ENCODE results near the gene ZNF569. TPM values are rescaled to one million over a fixed set of nuclear protein-coding genes. Genes with fewer than 3 reads are reported as not detected.
"Not testable (repeated sequence)": the region's sequence is repeated elsewhere in the genome, so short reads cannot be mapped to it uniquely, and the experiment has no call there.

ZNF569 gene
- total RNA-seq, 1 donor from 2014 or later, result 3.7 TPM

DNA sequence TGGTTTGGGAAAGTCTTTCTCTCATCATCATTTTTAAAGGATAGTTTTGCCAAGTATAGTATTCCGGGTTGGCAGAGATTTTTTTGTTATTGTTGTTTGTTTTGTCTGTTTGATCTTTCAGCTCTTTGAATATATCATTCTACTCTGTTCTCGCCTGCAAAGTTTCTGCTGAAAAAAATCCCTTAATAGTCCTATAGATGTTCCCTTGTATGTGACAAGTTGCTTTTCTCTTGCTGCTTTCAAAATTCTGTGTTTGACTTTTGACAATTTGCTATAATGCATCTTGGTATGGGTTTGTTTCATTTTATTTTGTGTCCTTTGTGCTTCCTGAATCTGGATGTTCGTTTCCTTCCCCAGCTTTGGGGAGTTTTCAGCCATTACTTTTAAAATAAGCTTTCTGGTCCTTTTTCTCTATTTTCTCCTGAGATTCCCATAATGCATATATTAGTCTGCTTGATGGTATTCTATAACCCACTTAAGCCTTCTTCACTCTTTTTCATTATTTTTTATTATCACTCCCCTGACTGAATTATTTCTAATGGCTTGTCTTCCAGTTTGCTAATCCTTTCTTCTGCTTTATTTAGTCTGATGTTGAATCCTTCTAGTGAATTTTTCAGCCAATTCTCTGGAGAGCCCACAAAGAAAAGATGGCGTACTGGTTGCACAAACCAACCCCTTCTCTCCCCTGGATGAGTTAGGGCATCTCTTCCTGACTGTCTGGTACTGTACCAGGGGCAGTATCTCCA, 14.6 kb downstream of the ZNF569 start:
- Histone ChIP-seq H3K4me3 (no peak overlapping the region), H3K27ac (no peak overlapping the region), H3K36me3 (peaks cover 0 to 52% of the 10 kb centered on the region in 2 donors), H3K4me1 (no peaks in the 10 kb centered on the region), H3K9me3 (peaks cover 80% of the 10 kb centered on the region), H3K27me3 (no peaks in the 10 kb centered on the region)
- TF ChIP-seq POLR2A (IDR thresholded peaks at IDR 0.05), result no peak
- no peak for TF ChIP-seq POLR2AphosphoS5 (IDR thresholded peaks at IDR 0.05; ENCODE audit: insufficient read depth in 1 of 2, low read depth in 1 of 2)
- TF ChIP-seq CTCF (IDR thresholded peaks at IDR 0.05), result no peak
- intact Hi-C loops (cut with DNase I), result no loop called here
- no peak for DNase-seq (ENCODE audit: extremely low spot score in 2 of 2)

DNA sequence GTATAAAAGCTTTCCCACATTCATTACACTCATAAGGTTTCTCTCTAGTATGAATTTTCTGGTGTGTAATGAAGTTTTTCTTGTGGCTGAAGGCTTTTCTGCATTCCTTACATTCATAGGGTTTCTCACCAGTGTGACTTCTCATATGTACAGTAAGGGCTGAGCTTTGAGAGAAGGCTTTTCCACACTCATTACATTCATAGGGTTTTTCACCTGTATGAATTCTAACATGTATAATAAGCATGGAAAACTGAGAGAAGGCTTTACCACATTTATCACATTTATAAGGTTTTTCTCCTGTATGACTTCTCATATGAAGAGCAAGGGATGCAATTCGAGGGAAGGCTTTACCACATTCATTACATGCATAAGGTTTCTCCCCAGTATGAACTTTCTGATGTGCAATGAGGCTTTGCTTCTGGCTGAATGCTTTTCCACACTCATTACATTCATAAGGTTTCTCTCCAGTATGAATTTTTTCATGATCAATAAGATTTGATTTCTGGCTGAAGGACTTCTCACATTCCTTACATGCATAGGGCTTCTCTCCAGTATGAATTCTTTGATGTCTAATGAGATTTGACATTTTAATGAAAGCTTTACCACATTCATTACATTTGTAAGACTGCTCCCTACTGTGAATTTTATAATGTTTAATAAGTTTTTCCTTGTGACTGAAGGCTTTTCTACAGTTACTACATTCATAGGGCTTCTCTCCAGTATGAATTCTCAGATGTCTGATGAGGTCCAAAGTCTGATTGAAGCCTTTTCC, 53.7 kb downstream of the ZNF569 start:
- no peak for DNase-seq (ENCODE audit: extremely low spot score in 2 of 2)
- no peaks in the 10 kb centered on the region for H3K27me3 ChIP-seq
- H3K4me1 ChIP-seq, result no peaks in the 10 kb centered on the region
- H3K36me3 ChIP-seq, result peaks cover 0 to 58% of the 10 kb centered on the region in 2 donors
- H3K27ac ChIP-seq, result no peak overlapping the region
- TF ChIP-seq CTCF (IDR thresholded peaks at IDR 0.05) (no peak), POLR2AphosphoS5 (IDR thresholded peaks at IDR 0.05; ENCODE audit: insufficient read depth in 1 of 2, low read depth in 1 of 2) (no peak), POLR2A (IDR thresholded peaks at IDR 0.05) (no peak)
- peaks cover 84% of the 10 kb centered on the region for H3K9me3 ChIP-seq
- intact Hi-C loops (cut with DNase I), result no loop called here
- no peak overlapping the region for H3K4me3 ChIP-seq

DNA sequence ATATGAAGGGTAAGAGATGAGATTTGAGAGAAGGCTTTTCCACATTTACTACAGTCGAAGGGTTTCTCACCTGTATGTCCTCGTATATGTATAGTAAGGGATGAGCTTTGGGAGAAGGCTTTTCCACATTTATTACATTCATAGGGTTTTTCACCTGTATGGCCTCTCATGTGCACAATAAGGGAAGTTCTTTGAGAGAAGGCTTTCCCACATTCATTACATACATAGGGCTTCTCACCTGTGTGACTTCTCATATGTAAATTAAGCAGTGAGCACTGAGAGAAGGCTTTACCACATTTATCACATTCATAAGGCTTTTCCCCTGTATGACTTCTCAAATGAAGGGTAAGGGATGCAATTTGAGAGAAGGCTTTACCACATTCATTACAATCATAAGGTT, 54.5 kb downstream of the ZNF569 start:
- Histone ChIP-seq H3K27ac (no peak overlapping the region), H3K27me3 (no peaks in the 10 kb centered on the region), H3K4me1 (no peaks in the 10 kb centered on the region), H3K36me3 (peaks cover 0 to 53% of the 10 kb centered on the region in 2 donors), H3K4me3 (no peak overlapping the region), H3K9me3 (peaks cover 80% of the 10 kb centered on the region)
- intact Hi-C loops (cut with DNase I), result no loop called here
- DNase-seq (ENCODE audit: extremely low spot score in 2 of 2), result no peak
- TF ChIP-seq CTCF (IDR thresholded peaks at IDR 0.05) (no peak), POLR2AphosphoS5 (IDR thresholded peaks at IDR 0.05; ENCODE audit: insufficient read depth in 1 of 2, low read depth in 1 of 2) (no peak), POLR2A (IDR thresholded peaks at IDR 0.05) (no peak)

DNA sequence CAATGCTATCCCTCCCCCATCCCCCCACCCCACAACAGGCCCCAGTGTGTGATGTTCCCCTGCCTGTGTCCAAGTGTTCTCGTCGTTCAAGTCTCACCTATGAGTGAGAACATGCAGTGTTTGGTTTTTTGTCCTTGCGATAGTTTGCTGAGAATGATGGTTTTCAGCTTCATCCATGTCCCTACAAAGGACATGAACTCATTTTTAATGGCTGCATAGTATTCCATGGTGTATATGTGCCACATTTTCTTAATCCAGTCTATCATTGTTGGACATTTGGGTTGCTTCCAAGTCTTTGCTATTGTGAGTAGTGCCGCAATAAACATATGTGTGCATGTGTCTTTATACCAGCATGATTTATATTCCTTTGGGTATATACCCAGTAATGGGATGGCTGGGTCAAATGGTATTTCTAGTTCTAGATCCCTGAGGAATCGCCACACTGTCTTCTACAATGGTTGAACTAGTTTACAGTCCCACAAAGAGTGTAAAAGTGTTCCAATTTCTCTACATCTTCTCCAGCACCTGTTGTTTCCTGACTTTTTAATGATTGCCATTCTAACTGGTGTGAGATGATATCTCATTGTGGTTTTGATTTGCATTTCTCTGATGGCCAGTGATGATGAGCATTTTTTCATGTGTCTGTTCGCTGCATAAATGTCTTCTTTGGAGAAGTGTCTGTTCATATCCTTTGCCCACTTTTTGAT, 61.0 kb downstream of the ZNF569 start:
- H3K36me3 ChIP-seq; H3K4me1 ChIP-seq; H3K4me3 ChIP-seq; intact Hi-C loops (cut with DNase I); DNase-seq (ENCODE audit: extremely low spot score in 2 of 2); H3K27me3 ChIP-seq; H3K27ac ChIP-seq: not testable (repeated sequence)
- peaks cover 36% of the 10 kb centered on the region for H3K9me3 ChIP-seq

- H3K4me3 ChIP-seq, result no peak overlapping the region
- intact Hi-C loops (cut with DNase I), result no loop called here
- H3K27ac ChIP-seq, result no peak overlapping the region
- TF ChIP-seq CTCF (IDR thresholded peaks at IDR 0.05) (no peak), POLR2A (IDR thresholded peaks at IDR 0.05) (no peak), POLR2AphosphoS5 (IDR thresholded peaks at IDR 0.05; ENCODE audit: insufficient read depth in 1 of 2, low read depth in 1 of 2) (no peak)
- peaks cover 23% of the 10 kb centered on the region for H3K9me3 ChIP-seq
- no peaks in the 10 kb centered on the region for H3K36me3 ChIP-seq
- DNase-seq (ENCODE audit: extremely low spot score in 2 of 2), result no peak
- H3K27me3 ChIP-seq, result no peaks in the 10 kb centered on the region
- H3K4me1 ChIP-seq, result no peaks in the 10 kb centered on the region
Observed at GRCh38 chr19:37403403-37403802, 63.8 kb downstream of the ZNF569 start.
